HCT116 (cell line): ENCODE measurements around the gene ZNF335. TPM values are rescaled to one million over a fixed set of nuclear protein-coding genes. Genes with fewer than 3 reads are reported as not detected.

Experiments
- ATAC-seq: fragments of 200-7000 bp; cut with Tn5 transposase; 2 replicates; pipeline ENCODE4 v1.9.1; 2020; ENCODE audit warnings: mild to moderate bottlenecking, moderate library complexity
- BruUV-seq: library from RNA; stranded (reverse); fragments of 400-500 nt; replicated peaks from 2 replicates; lab custom pipeline; 2021; lab: Mats Ljungman, UMichigan
- CTCF ChIA-PET: fragments of 300-600 bp; sonication (Branson Sonifier 250); formaldehyde crosslinking; loops from one replicate; lab custom pipeline; 2021; ENCODE audit warnings: antibody characterized with exemption; lab: Charles Lee
- POLR2A ChIA-PET: fragments of 300-600, 350-600 bp; sonication (Branson Sonifier 250); formaldehyde crosslinking; loops from one replicate; lab custom pipeline; 2021; ENCODE audit warnings: antibody characterized with exemption; lab: Charles Lee
- RAD21 ChIA-PET, 2 experiments: fragments of 300-600 bp; sonication (Branson Sonifier 250); formaldehyde crosslinking; loops; one replicate each; lab custom pipeline; 2023; ENCODE audit warnings: low total read pairs in 2 of 2; ENCODE audit not compliant: uncharacterized antibody in 2 of 2, unreplicated experiment in 2 of 2, low non-redundant PET in 1 of 2; lab: Charles Lee
- DNase-seq: peaks from one replicate; pipeline ENCODE4 v3.0.0-alpha.2; 2010; ENCODE audit warnings: low read depth, low spot score
- H2AFZ ChIP-seq: fragments of 200-600 bp; shearing (Covaris generic), sonication (generic); 2 replicates; pipeline ENCODE4 v1.6.1; 2017; ENCODE audit warnings: low read depth, mixed run types, mixed read lengths, antibody characterized with exemption, low read length; ENCODE audit not compliant: poor library complexity, severe bottlenecking
- H3K27ac ChIP-seq: 2 replicates; pipeline ENCODE4 v1.5.1; 2012; ENCODE audit warnings: low read depth, low read length
- H3K27me3 ChIP-seq: fragments of 200-600 bp; sonication (generic); 2 replicates; pipeline ENCODE4 v1.6.1; 2016; ENCODE audit warnings: mixed run types, low read length, mixed read lengths; ENCODE audit not compliant: insufficient read depth
- H3K36me3 ChIP-seq, 2 experiments: fragments of 200-500 bp in 1 of 2; fragments of 200-600 bp in 1 of 2; sonication (Bioruptor generic) in 1 of 2; sonication (generic) in 1 of 2; 2 replicates each; pipeline versions ENCODE4 v1.5.1 to v1.6.1; 2014 to 2016; ENCODE audit warnings: low read length in 2 of 2, inconsistent platforms in 1 of 2, mixed read lengths in 1 of 2, mixed run types in 1 of 2; ENCODE audit not compliant: insufficient read depth in 2 of 2, control insufficient read depth in 1 of 2
- H3K4me1 ChIP-seq, 2 experiments: fragments of 200-600 bp in 1 of 2; sonication (generic) in 1 of 2; 2 replicates each; pipeline versions ENCODE4 v1.5.1 to v1.6.1; 2012 to 2017; ENCODE audit warnings: low read length in 2 of 2, inconsistent platforms in 1 of 2, mild to moderate bottlenecking in 1 of 2, mixed read lengths in 1 of 2, mixed run types in 1 of 2, moderate library complexity in 1 of 2; ENCODE audit not compliant: insufficient read depth in 2 of 2, control insufficient read depth in 1 of 2
- H3K4me2 ChIP-seq: fragments of 200-600 bp; sonication (generic); 2 replicates; pipeline ENCODE4 v1.6.1; 2017; ENCODE audit warnings: mixed run types, low read length, mixed read lengths
- H3K4me3 ChIP-seq, 2 experiments: fragments of 200-600 bp in 1 of 2; sonication (generic) in 1 of 2; replicated peaks in 1 of 2; 2 replicates each; pipeline ENCODE4 v1.5.1; 2011 to 2016; ENCODE audit warnings: low read length in 2 of 2, control low read depth in 1 of 2, low read depth in 1 of 2, mild to moderate bottlenecking in 1 of 2, mixed read lengths in 1 of 2, mixed run types in 1 of 2
- H3K79me2 ChIP-seq: fragments of 200-600 bp; sonication (generic); 2 replicates; pipeline ENCODE4 v1.6.1; 2017; ENCODE audit warnings: mild to moderate bottlenecking, mixed run types, low read length, moderate library complexity, mixed read lengths; ENCODE audit not compliant: insufficient read depth
- H3K9ac ChIP-seq: fragments of 200-600 bp; sonication (generic); 2 replicates; pipeline ENCODE4 v1.6.1; 2016; ENCODE audit warnings: low read length, mixed read lengths
- H3K9me2 ChIP-seq: fragments of 200-600 bp; sonication (generic), shearing (Covaris generic); 2 replicates; pipeline ENCODE4 v1.6.1; 2017; ENCODE audit warnings: mixed run types, mild to moderate bottlenecking, moderate library complexity; ENCODE audit not compliant: insufficient read depth
- H3K9me3 ChIP-seq, 2 experiments: fragments of 200-500 bp in 1 of 2; fragments of 200-600 bp in 1 of 2; sonication (Bioruptor generic) in 1 of 2; sonication (generic) in 1 of 2; 2 replicates each; pipeline ENCODE4 v1.6.1; 2014 to 2017; ENCODE audit warnings: low read length in 2 of 2, mixed read lengths in 2 of 2, inconsistent platforms in 1 of 2, low read depth in 1 of 2, mild to moderate bottlenecking in 1 of 2, mixed run types in 1 of 2, moderate library complexity in 1 of 2; ENCODE audit not compliant: control insufficient read depth in 1 of 2, insufficient read depth in 1 of 2
- H4K20me1 ChIP-seq: fragments of 200-600 bp; sonication (generic), shearing (Covaris generic); 2 replicates; pipeline ENCODE4 v1.6.1; 2017; ENCODE audit warnings: mixed run types, mild to moderate bottlenecking, moderate library complexity; ENCODE audit not compliant: insufficient read depth
- CBX3 ChIP-seq: IDR thresholded peaks from 2 replicates; pipeline ENCODE4 v1.6.1; 2012; ENCODE audit warnings: low read depth
- CEBPB ChIP-seq: IDR thresholded peaks from 2 replicates; pipeline ENCODE4 v1.6.1; 2012; ENCODE audit warnings: low read depth
- CTCF ChIP-seq, 3 experiments: fragments of 200-600 bp in 1 of 3; sonication (generic) in 1 of 3; IDR thresholded peaks in 2 of 3; conservative IDR thresholded peaks in 1 of 3; 2 replicates each; pipeline ENCODE4 v1.5.1; 2012 to 2017; ENCODE audit warnings: low read depth in 2 of 3, low read length in 2 of 3, antibody characterized with exemption in 1 of 3, borderline replicate concordance in 1 of 3, control low read depth in 1 of 3, mild to moderate bottlenecking in 1 of 3, mixed read lengths in 1 of 3, mixed run types in 1 of 3, moderate library complexity in 1 of 3; ENCODE audit not compliant: insufficient read depth in 1 of 3
- EGR1 ChIP-seq: IDR thresholded peaks from 2 replicates; pipeline ENCODE4 v1.6.1; 2012; ENCODE audit warnings: low read depth
- ELF1 ChIP-seq: IDR thresholded peaks from 2 replicates; pipeline ENCODE4 v1.6.1; 2012; ENCODE audit warnings: low read depth, borderline replicate concordance
- EZH2phosphoT487 ChIP-seq: fragments of 200-600 bp; IDR thresholded peaks from 2 replicates; pipeline ENCODE4 v1.6.1; 2018; ENCODE audit warnings: antibody characterized with exemption, borderline replicate concordance
- JUND ChIP-seq: IDR thresholded peaks from 2 replicates; pipeline ENCODE4 v1.6.1; 2012
- POLR2AphosphoS5 ChIP-seq: IDR thresholded peaks from 2 replicates; pipeline ENCODE4 v1.6.1; 2011; ENCODE audit warnings: mild to moderate bottlenecking, low read depth, low read length, moderate library complexity
- RAD21 ChIP-seq: IDR thresholded peaks from 2 replicates; pipeline ENCODE4 v1.6.1; 2012; ENCODE audit warnings: low read depth, mild to moderate bottlenecking
- SIN3A ChIP-seq: IDR thresholded peaks from 2 replicates; pipeline ENCODE4 v1.6.1; 2012; ENCODE audit warnings: low read depth
- SRF ChIP-seq: IDR thresholded peaks from 2 replicates; pipeline ENCODE4 v1.6.1; 2012; ENCODE audit warnings: low read depth
- TCF7L2 ChIP-seq: IDR thresholded peaks from 2 replicates; pipeline ENCODE4 v1.7.0; 2011; ENCODE audit warnings: borderline replicate concordance, inconsistent platforms; ENCODE audit not compliant: insufficient read depth, insufficient read length; ENCODE audit errors: extremely low read depth
- YY1 ChIP-seq: IDR thresholded peaks from 2 replicates; pipeline ENCODE4 v1.6.1; 2011; ENCODE audit warnings: low read length, low read depth, moderate library complexity, mild to moderate bottlenecking; ENCODE audit not compliant: insufficient replicate concordance; ENCODE audit errors: extremely low read depth
- ZFX ChIP-seq: fragments of 450-650 bp; IDR thresholded peaks from 2 replicates; pipeline ENCODE4 v1.6.1; 2017
- ZNF274 ChIP-seq: fragments of 200-500 bp; sonication (Bioruptor generic); IDR thresholded peaks from 2 replicates; pipeline ENCODE4 v1.6.1; 2014; ENCODE audit warnings: mild to moderate bottlenecking, low read depth, low read length, inconsistent platforms
- intact Hi-C: fragments of 100-400 bp; cut with micrococcal nuclease; formaldehyde crosslinking; loops from 2 replicates; pipeline ENCODE4 v1.10.0; 2022
- total RNA-seq: library from RNA; stranded (reverse); gene quantifications from one replicate; pipeline ENCODE4 v1.2.1, GENCODE V29; 2021; ENCODE audit not compliant: unreplicated experiment
- TF ChIP-seq, protein P1 (sequence below): IDR thresholded peaks from 2 replicates; pipeline ENCODE4 v1.6.1; 2012; ENCODE audit warnings: low read depth
- TF ChIP-seq, protein P2 (sequence below): IDR thresholded peaks from 2 replicates; pipeline ENCODE4 v1.6.1; 2011; ENCODE audit warnings: mild to moderate bottlenecking, low read length, moderate library complexity; ENCODE audit not compliant: insufficient replicate concordance; ENCODE audit errors: extremely low read depth
- TF ChIP-seq, protein P3 (sequence below): IDR thresholded peaks from 2 replicates; pipeline ENCODE4 v1.6.1; 2012

ZNF335 gene
- total RNA-seq, 1 experiment from 2014 or later, result 20.8 TPM

- intact Hi-C loops, result loop anchor here (10.0 kb wide), 2 partner anchors 100 to 390 kb away; partner anchors contain the start of genes EPPIN and SNX21
- Histone ChIP-seq H3K27ac (peak within 1 kb of the TSS; percentile 100), H3K36me3 (peaks cover 11 to 19% of the 10 kb centered on the region in 2 experiments), H3K4me2 (peak within 1 kb of the TSS; percentile 87), H4K20me1 (no peaks in the 10 kb centered on the region), H3K79me2 (peaks cover 31% of the 10 kb centered on the region), H3K9me3 (no peaks in the 10 kb centered on the region), H3K4me3 (peak within 1 kb of the TSS; percentile 94 to 97), H3K4me1 (peaks cover 4 to 32% of the 10 kb centered on the region in 2 experiments; a peak in 3 of 4 replicates), H2AFZ (no peak within 1 kb of the TSS), H3K9ac (peak within 1 kb of the TSS; percentile 98), H3K27me3 (no peaks in the 10 kb centered on the region), H3K9me2 (no peaks in the 10 kb centered on the region)
- ChIA-PET CTCF (interaction anchor here (1.9 to 2.6 kb wide), 2 partner anchors 35 to 110 kb away, joined by 6 to 30 read pairs; no protein-coding TSS in a partner anchor), RAD21 (no interaction called here), POLR2A (interaction anchor here (0.6 to 2.6 kb wide), 12 partner anchors 10 to 199 kb away, joined by 3 to 36 read pairs (median 4); partner anchors contain the start of genes ZNF335 and ZSWIM1)
- peak; percentile 93 for DNase-seq
- BruUV-seq, result no TSS peak
- ATAC-seq, result peak; percentile 79
- TF ChIP-seq EZH2phosphoT487 (no peak), RAD21 (no peak), JUND (no peak), ZFX (peak; percentile 31; the same call in 1 of the 2 replicates), SRF (no peak), YY1 (peak; percentile 99), EGR1 (peak; percentile 78), CBX3 (no peak), POLR2AphosphoS5 (peak; percentile 93), SIN3A (peak; percentile 45), ELF1 (no peak), CEBPB (no peak), ZNF274 (no peak), CTCF (IDR thresholded peaks at IDR 0.05 in 2 of 3, conservative IDR thresholded peaks at IDR 0.05 in 1 of 3; ENCODE audit: borderline replicate concordance in 1 of 3, insufficient read depth in 1 of 3, low read depth in 2 of 3, low read length in 2 of 3) (no peak), TCF7L2 (no peak)
- TF ChIP-seq, protein P1, sequence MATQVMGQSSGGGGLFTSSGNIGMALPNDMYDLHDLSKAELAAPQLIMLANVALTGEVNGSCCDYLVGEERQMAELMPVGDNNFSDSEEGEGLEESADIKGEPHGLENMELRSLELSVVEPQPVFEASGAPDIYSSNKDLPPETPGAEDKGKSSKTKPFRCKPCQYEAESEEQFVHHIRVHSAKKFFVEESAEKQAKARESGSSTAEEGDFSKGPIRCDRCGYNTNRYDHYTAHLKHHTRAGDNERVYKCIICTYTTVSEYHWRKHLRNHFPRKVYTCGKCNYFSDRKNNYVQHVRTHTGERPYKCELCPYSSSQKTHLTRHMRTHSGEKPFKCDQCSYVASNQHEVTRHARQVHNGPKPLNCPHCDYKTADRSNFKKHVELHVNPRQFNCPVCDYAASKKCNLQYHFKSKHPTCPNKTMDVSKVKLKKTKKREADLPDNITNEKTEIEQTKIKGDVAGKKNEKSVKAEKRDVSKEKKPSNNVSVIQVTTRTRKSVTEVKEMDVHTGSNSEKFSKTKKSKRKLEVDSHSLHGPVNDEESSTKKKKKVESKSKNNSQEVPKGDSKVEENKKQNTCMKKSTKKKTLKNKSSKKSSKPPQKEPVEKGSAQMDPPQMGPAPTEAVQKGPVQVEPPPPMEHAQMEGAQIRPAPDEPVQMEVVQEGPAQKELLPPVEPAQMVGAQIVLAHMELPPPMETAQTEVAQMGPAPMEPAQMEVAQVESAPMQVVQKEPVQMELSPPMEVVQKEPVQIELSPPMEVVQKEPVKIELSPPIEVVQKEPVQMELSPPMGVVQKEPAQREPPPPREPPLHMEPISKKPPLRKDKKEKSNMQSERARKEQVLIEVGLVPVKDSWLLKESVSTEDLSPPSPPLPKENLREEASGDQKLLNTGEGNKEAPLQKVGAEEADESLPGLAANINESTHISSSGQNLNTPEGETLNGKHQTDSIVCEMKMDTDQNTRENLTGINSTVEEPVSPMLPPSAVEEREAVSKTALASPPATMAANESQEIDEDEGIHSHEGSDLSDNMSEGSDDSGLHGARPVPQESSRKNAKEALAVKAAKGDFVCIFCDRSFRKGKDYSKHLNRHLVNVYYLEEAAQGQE, result no peak
- TF ChIP-seq, protein P2, sequence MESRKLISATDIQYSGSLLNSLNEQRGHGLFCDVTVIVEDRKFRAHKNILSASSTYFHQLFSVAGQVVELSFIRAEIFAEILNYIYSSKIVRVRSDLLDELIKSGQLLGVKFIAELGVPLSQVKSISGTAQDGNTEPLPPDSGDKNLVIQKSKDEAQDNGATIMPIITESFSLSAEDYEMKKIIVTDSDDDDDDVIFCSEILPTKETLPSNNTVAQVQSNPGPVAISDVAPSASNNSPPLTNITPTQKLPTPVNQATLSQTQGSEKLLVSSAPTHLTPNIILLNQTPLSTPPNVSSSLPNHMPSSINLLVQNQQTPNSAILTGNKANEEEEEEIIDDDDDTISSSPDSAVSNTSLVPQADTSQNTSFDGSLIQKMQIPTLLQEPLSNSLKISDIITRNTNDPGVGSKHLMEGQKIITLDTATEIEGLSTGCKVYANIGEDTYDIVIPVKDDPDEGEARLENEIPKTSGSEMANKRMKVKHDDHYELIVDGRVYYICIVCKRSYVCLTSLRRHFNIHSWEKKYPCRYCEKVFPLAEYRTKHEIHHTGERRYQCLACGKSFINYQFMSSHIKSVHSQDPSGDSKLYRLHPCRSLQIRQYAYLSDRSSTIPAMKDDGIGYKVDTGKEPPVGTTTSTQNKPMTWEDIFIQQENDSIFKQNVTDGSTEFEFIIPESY, result no peak
- TF ChIP-seq, protein P3, sequence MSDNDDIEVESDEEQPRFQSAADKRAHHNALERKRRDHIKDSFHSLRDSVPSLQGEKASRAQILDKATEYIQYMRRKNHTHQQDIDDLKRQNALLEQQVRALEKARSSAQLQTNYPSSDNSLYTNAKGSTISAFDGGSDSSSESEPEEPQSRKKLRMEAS, result peak; percentile 51; the same call in 1 of the 2 replicates
Observed at GRCh38 chr20:45934586-45935415, 37.2 kb downstream of the ZNF335 start, which contains the start of gene PCIF1. Gene PCIF1 (plus strand): TSS chr20:45934683. CDS start chr20:45939000, 4,317 bp downstream.
